Progenitor cell of endocrine pancreas (in vitro differentiated cells): ENCODE results near the gene C4orf54. TPM values are rescaled to one million over a fixed set of nuclear protein-coding genes. Genes with fewer than 3 reads are reported as not detected.

ENCODE experiments used
- DNase-seq: peaks from one replicate; pipeline ENCODE4 v3.0.0; 2021; ENCODE audit warnings: low spot score; ENCODE audit not compliant: unreplicated experiment
- H3K27ac Mint-ChIP-seq: 2 replicates; pipeline ENCODE4 v1.8.0; 2021; ENCODE audit warnings: mild to moderate bottlenecking, moderate library complexity, mixed read lengths
- H3K27me3 Mint-ChIP-seq: 2 replicates; pipeline ENCODE4 v1.8.0; 2021; ENCODE audit warnings: mixed read lengths
- H3K36me3 Mint-ChIP-seq: 2 replicates; pipeline ENCODE4 v1.8.0; 2022; ENCODE audit warnings: mixed read lengths; ENCODE audit not compliant: insufficient read depth
- H3K4me1 Mint-ChIP-seq: 2 replicates; pipeline ENCODE4 v1.8.0; 2021; ENCODE audit warnings: low read depth, mixed read lengths
- H3K4me3 Mint-ChIP-seq: 2 replicates; pipeline ENCODE4 v1.8.0; 2021; ENCODE audit warnings: low read depth, mild to moderate bottlenecking, moderate library complexity, mixed read lengths
- H3K9me3 Mint-ChIP-seq: 2 replicates; pipeline ENCODE4 v1.8.0; 2021; ENCODE audit warnings: low read depth, mixed read lengths
- total RNA-seq: library from RNA; stranded (reverse); gene quantifications from 2 replicates; pipeline ENCODE4 v1.2.1, GENCODE V29; 2021
- TF ChIP-seq, protein P1 (sequence below): fragments of 200-600 bp; sonication (generic); IDR thresholded peaks from one replicate; pipeline ENCODE4 v1.5.0; 2021; ENCODE audit warnings: antibody characterized with exemption, mild to moderate bottlenecking; ENCODE audit not compliant: unreplicated experiment

The C4orf54 gene
- total RNA-seq, 1 donor from 2014 or later, result not detected

DNA sequence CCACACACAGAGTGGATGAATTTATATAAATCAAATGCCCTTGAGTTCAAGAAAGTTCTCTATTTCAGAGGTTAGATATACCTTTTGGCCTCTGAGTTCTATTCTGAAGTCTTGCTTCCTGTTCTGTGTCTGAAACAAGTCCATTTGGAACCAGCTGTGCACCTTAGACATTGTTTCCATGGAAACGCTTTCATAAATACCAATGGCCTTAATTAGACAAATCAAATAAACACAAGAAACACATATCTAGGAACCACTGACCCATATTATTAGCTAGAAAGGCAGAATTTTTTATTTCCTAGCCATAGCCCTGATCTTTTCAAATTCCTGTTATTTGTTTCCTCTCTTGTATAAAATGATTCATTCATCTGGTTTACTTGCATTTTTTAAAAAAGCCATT lies 8.4 kb upstream of the C4orf54 start:
- H3K27ac Mint-ChIP-seq, result no peak overlapping the region
- H3K4me1 Mint-ChIP-seq, result peaks cover 18% of the 10 kb centered on the region
- H3K9me3 Mint-ChIP-seq, result peaks cover 9% of the 10 kb centered on the region
- DNase-seq, result no peak
- H3K36me3 Mint-ChIP-seq, result no peaks in the 10 kb centered on the region
- H3K27me3 Mint-ChIP-seq, result no peaks in the 10 kb centered on the region
- TF ChIP-seq, protein P1, sequence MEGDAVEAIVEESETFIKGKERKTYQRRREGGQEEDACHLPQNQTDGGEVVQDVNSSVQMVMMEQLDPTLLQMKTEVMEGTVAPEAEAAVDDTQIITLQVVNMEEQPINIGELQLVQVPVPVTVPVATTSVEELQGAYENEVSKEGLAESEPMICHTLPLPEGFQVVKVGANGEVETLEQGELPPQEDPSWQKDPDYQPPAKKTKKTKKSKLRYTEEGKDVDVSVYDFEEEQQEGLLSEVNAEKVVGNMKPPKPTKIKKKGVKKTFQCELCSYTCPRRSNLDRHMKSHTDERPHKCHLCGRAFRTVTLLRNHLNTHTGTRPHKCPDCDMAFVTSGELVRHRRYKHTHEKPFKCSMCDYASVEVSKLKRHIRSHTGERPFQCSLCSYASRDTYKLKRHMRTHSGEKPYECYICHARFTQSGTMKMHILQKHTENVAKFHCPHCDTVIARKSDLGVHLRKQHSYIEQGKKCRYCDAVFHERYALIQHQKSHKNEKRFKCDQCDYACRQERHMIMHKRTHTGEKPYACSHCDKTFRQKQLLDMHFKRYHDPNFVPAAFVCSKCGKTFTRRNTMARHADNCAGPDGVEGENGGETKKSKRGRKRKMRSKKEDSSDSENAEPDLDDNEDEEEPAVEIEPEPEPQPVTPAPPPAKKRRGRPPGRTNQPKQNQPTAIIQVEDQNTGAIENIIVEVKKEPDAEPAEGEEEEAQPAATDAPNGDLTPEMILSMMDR, result no peak
- no peak overlapping the region for H3K4me3 Mint-ChIP-seq

DNA sequence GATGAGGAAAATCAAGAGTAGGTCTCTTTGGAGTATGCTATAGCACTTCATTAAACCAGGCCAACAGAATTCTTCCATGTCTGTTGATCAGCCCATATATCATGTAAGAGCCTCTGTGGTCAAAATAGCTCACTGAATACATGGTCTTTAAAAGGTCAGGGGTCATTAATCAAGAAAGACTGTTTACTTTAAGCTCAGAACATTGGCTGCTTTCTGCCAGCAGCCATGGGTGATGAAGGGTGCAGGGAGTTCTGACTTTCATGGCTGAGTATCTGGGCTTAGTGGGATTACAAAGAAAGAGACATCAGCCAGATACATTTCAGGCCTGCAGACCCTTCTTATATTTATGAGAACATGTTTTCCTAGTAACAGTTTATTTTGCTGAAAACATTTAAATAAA lies 7.1 kb upstream of the C4orf54 start:
- TF ChIP-seq, protein P1, result no peak
- no peaks in the 10 kb centered on the region for H3K27me3 Mint-ChIP-seq
- DNase-seq, result no peak

DNA sequence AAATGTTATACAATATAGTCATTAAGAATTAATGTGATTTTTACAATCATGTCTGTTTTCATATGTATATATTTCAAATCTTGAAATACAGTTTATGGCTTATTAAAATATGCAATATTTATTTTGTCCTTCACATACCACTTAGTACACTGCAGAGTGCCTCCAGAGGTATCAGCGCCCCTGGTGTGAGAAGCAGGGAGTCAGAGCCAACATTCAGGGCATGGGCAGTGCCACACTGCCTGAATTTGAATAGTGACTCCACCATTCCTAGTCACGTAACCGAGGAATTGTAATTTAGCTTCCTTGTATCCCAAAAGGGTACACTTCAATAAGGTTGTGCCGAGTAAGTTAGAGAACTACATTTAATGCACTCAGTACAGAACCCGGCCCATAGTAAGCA lies 4.3 kb upstream of the C4orf54 start:
- TF ChIP-seq, protein P1, result no peak
- Mint-ChIP-seq H3K27me3 (no peaks in the 10 kb centered on the region), H3K4me3 (no peak overlapping the region), H3K9me3 (peaks cover 9% of the 10 kb centered on the region), H3K36me3 (no peaks in the 10 kb centered on the region), H3K27ac (no peak overlapping the region), H3K4me1 (peaks cover 13% of the 10 kb centered on the region)
- DNase-seq, result no peak

More for the DNA sequence above, 7.1 kb upstream of the C4orf54 start:
- Mint-ChIP-seq H3K36me3 (no peaks in the 10 kb centered on the region), H3K9me3 (peaks cover 9% of the 10 kb centered on the region), H3K4me1 (peaks cover 13% of the 10 kb centered on the region), H3K4me3 (no peak overlapping the region), H3K27ac (no peak overlapping the region)

DNA sequence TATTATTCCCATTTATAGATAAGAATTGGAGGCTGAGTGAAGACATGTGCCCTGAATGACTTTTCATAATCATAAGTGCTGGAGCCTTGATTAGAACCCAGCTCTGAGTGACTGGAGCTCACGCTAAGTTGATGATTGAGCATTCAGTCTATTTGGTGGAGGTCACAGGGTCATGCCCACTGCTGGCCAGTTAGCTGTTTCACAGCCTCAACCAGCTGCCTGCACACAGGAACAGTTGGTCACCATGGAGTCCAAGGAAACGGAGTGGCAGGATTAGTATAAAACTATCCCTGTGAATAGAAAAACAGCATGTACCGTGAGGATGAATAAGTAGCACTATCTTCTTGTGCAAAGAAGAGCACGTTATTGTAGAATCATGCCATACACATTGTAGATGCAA lies 1.0 kb upstream of the C4orf54 start:
- TF ChIP-seq, protein P1, result no peak
- DNase-seq, result no peak
- no peak overlapping the region for H3K27ac Mint-ChIP-seq
- no peaks in the 10 kb centered on the region for H3K27me3 Mint-ChIP-seq
- H3K36me3 Mint-ChIP-seq, result no peaks in the 10 kb centered on the region
- peaks cover 9% of the 10 kb centered on the region for H3K9me3 Mint-ChIP-seq
- H3K4me3 Mint-ChIP-seq, result no peak overlapping the region
- no peaks in the 10 kb centered on the region for H3K4me1 Mint-ChIP-seq

DNA sequence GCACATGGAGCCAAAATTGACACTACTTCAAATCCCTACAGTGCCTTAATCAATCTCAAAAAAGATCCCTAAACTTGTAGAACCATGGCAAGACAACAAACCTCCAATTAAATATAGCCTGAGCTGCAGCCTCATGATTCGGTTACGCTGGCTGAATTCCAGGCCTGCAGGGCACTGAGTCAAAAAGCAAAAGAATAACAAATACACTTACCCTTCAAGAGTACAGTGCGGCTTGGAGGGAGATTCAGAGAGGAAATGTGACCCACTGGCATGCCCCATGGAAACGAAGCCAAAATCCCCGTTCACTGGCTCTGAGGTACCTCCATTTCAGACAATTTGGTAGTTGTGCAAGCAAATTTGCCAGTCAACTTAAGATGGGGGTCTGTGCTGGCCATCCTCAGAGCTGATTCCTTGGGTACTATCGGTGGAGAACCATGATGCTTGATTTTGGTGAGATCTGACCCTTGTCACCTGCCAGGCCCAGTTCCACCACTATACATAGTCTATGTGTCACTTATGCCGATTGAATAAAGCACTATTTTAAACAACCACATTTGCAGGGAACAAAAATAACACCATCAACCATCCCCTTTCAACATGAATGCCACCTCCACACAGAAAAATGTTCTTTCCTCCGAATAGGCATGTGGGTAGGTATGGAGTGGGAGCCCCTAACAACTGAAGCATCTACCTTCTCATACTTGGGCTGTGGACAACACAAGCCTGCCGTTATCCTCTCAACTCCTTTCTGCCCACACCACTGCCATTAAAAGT lies 2.1 kb downstream of the C4orf54 start:
- TF ChIP-seq, protein P1, result no peak
- Mint-ChIP-seq H3K9me3 (no peaks in the 10 kb centered on the region), H3K36me3 (no peaks in the 10 kb centered on the region), H3K4me1 (no peaks in the 10 kb centered on the region), H3K27me3 (no peaks in the 10 kb centered on the region), H3K27ac (no peak overlapping the region), H3K4me3 (no peak overlapping the region)
- DNase-seq, result no peak
